Fibroblast of pulmonary artery (primary cell): ENCODE measurements around the gene SH3PXD2A.

Experiments used
- DNase-seq: peaks from one replicate; pipeline ENCODE4 v3.0.0-alpha.2; 2010; ENCODE audit warnings: low read depth
- H3K4me3 ChIP-seq: replicated peaks from 2 replicates; pipeline ENCODE4 v1.5.1; 2011; ENCODE audit warnings: low read depth, mild to moderate bottlenecking, control low read depth, low read length, moderate library complexity
- TF ChIP-seq, protein P1 (sequence below): IDR thresholded peaks from 2 replicates; pipeline ENCODE4 v1.5.1; 2011; ENCODE audit warnings: mild to moderate bottlenecking, control low read depth, low read length, inconsistent platforms; ENCODE audit errors: missing control alignments

Gene SH3PXD2A

DNA sequence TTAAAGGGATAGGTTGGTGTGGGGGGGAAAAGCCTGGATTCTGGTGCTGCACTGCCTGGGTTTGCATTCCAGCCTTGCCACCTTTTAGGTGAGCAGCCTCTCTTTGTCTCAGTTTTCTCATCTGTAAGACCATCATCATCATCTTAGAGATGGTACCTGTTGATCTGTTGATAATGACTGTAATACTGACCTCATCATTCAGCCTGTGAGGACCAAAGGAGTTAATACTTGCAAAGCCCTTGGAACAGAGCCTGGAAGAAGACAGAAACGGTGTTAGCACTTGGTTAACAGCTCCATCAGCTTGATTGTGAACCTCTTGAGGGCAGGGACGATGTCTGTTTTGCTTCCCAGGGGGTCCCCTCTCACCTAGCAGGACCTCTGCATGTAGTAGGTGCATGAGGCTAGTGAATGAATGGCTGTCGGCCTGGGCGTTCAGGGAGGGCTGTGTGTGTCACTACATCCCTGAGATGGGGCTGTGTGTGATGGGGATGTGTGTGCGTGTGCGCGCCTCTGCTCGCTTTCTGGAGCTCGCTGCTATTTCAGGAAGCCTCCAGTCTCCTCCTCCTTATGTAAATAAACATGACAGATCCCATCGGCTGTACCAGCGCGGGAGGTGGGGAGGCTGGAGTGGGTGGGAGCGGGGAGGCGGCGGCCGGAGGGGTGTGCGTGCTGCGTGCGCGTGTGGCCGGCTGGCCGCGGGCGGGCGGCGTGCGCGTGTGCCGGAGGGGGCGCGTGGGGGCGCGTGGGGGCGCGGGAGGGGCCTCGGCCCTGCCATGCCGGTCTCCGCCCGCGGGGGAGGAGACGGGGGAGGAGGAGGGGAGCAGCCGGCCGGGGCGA, 300.7 kb downstream of the SH3PXD2A start:
- DNase-seq, result peak; percentile 55
- H3K4me3 ChIP-seq, result peak overlapping the region; percentile 24
- TF ChIP-seq, protein P1, sequence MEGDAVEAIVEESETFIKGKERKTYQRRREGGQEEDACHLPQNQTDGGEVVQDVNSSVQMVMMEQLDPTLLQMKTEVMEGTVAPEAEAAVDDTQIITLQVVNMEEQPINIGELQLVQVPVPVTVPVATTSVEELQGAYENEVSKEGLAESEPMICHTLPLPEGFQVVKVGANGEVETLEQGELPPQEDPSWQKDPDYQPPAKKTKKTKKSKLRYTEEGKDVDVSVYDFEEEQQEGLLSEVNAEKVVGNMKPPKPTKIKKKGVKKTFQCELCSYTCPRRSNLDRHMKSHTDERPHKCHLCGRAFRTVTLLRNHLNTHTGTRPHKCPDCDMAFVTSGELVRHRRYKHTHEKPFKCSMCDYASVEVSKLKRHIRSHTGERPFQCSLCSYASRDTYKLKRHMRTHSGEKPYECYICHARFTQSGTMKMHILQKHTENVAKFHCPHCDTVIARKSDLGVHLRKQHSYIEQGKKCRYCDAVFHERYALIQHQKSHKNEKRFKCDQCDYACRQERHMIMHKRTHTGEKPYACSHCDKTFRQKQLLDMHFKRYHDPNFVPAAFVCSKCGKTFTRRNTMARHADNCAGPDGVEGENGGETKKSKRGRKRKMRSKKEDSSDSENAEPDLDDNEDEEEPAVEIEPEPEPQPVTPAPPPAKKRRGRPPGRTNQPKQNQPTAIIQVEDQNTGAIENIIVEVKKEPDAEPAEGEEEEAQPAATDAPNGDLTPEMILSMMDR, result no peak

DNA sequence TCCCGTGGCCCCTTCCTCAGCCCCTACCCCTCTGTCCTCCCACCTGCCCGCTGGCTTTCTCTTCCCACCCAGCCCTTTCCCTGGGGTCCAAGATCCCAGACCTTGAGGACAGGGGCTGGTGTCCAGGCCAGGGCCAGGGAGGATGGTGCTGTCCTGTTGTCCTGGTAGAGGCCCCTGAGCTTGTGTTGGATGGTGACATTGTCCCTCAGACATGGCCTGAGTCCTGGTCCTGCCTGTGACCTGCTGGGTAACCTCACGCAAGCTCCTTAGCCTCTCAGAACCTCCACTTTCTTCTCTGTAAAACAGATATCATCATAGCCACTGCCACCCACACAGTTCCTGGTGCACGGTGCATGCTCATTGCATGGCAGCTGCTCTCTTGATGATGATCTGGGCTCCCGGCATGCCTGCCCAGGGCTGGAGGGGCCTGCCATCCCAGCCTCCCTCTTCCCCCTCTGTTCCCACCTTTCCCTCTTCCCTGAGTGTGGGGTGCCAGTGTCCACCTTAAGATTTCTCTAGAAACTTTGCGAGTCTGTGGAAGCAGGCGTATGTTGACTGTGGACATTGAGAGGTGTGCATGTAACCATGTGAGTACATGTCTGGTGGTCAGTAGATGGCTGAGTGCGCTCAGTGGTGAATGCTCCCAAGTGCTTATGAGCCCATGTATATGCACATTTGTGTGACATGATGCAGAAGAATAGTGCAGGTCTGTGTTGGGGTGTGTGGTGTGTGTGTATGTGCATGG, 301.5 kb downstream of the SH3PXD2A start:
- TF ChIP-seq, protein P1, result no peak
- no peak overlapping the region for H3K4me3 ChIP-seq
- DNase-seq, result no peak

DNA sequence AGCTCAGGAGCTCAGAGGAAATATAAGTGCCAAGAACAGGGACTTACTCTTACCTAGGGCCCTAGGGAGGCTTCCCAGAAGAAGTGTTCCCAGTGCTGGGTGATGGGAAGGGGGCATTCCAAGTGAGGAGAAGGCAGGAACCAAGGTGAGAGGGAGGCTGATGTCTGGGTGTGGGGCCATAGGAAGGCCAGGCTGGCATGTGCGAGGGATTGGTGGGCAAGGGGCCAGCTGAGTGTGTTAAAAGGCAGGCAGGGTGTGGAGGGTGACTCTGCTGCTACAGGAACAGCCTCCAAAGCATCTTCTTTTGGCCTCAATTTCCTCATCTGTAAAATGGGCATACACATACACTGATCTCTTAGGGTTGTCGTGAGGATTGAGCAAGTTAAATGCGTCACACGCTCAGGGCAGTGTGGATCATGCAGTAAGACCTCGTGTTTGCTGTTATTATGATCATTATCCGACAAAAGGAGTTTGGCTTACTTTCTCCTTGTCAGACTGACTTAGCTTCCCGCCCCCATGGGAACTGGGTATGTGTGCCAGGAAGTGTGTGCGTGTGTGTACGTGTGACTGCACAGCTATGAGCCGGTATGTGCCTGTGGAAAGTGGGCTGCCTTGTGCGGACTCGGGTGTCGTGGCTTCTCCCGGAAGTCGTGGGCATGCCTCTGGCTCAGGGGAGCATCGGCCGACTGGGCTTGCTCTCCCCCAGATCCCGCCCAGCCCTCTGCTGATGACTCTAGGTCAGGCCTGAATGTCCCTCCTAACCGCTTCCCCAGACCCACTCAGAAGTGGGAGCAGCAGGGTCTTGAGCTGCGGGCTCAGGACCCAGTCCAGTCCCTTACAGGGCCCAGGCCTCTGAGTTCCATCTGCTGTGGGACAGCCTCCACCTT, 302.3 kb downstream of the SH3PXD2A start:
- TF ChIP-seq, protein P1, result no peak
- no peak overlapping the region for H3K4me3 ChIP-seq
- DNase-seq, result no peak

DNA sequence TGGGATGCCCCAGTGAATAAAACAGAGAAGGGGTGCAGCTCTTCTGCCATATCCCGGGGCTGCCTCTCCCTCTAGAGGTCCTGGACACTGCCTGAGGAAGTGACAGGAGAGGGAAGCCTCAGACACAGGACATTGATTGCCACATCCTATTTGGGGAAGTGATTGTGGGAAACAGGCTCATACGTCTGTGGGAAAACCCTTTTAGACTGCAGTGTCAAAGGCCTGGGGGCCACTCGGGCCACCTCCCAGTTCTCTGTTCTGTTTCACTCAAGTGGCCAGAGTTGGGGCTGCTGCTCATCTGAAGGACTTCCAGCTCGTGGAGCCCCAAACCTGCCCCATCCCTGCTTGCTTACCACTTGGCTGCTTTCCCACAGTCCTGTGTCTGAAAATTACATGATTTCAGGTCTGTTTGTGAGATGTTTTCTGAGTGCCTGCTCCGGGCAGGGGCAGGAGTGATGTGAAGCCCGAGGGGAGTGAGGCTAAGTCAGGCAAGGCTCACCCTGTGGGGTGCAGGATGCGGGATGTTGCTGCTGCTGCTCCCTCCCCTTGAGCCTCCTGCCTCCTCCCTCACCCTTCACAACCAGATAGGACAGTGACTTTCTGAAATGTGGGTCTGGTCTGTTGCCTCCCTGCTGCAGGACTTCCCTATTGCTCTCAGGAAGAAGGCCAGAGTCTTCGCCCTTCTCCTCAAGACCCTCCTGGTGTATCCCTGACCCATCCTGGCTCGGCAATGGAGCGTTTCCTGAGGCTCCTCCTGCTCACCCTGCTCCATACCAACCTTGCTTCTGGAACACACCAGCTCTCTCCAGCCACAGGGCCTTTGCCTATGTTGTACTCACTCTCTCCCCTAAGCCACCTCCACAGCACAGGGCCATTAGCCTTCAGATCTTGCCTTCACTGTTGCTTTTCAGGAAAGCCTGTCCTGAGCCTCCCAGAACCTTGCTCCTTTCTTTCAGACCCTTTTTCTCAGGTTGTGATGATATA, 303.5 kb downstream of the SH3PXD2A start:
- no peak for DNase-seq
- TF ChIP-seq, protein P1, result no peak
- H3K4me3 ChIP-seq, result no peak overlapping the region

DNA sequence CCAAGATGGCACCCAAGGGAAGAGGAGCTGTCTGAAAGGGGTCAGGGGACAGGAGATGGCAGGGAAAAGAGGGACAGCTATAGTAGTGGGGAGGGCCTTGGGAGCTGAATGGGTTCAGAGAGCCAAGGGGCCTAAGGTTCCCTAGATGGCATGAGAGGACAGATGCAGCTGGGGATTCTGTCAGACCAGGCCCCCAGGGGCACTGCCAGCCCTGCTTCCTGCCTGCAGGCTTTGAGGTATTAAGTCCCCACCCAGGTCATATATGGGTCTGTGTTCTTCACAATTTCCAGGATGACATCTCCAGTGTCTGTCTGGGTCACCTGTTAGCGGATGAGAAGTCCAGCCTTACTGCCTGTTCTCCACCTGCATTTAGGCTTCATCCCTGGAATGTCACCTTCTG, 305.1 kb downstream of the SH3PXD2A start:
- H3K4me3 ChIP-seq, result no peak overlapping the region
- DNase-seq, result no peak
- TF ChIP-seq, protein P1, result no peak

DNA sequence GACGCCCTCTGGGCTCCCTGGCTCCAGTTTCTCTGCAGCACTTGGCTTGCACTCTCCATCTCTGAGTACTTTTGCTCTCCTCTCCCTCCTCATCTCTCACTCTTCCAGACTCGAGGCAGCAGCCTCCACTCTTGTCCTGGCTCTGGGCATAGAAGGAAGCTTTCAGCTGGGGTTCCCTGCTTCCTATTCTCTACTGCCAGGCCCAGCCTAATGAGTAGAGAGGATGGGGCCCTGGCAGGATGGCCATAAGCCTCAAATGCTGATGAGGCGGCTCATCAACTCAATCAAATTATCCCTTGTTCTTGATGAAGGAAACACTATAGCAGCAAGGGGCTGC, 306.1 kb downstream of the SH3PXD2A start:
- TF ChIP-seq, protein P1, result no peak
- no peak overlapping the region for H3K4me3 ChIP-seq
- no peak for DNase-seq
